Mucosa of descending colon (tissue), 3 donors: ENCODE results near the gene TLL1. TPM values are rescaled to one million over a fixed set of nuclear protein-coding genes. Genes with fewer than 3 reads are reported as not detected.

Source experiments
- ATAC-seq: fragments of 200-7000 bp; cut with Tn5 transposase; one replicate; pipeline ENCODE4 v1.9.1; 2020; ENCODE audit warnings: mild to moderate bottlenecking, moderate library complexity
- DNase-seq, 3 donors: peaks; one replicate each; pipeline ENCODE4 v3.0.0-alpha.2; 2020
- H3K36me3 ChIP-seq: fragments of 200-600 bp; one replicate; pipeline ENCODE4 v1.8.0; 2021; ENCODE audit warnings: low read depth, mild to moderate bottlenecking
- H3K4me1 ChIP-seq: fragments of 200-600 bp; one replicate; pipeline ENCODE4 v1.8.0; 2021; ENCODE audit warnings: low read depth, mild to moderate bottlenecking
- H3K4me3 ChIP-seq: fragments of 200-600 bp; one replicate; pipeline ENCODE4 v1.8.0; 2021; ENCODE audit warnings: mild to moderate bottlenecking
- H3K9me3 ChIP-seq: fragments of 200-600 bp; one replicate; pipeline ENCODE4 v1.8.0; 2021; ENCODE audit warnings: mild to moderate bottlenecking
- CTCF ChIP-seq: fragments of 200-600 bp; IDR thresholded peaks from one replicate; pipeline ENCODE4 v1.8.0; 2022; ENCODE audit warnings: antibody characterized with exemption, mild to moderate bottlenecking
- intact Hi-C, 2 donors: fragments of 100-400 bp; cut with DNase I in 1 of 2; cut with micrococcal nuclease in 1 of 2; formaldehyde crosslinking; loops; one replicate each; pipeline versions ENCODE4 v1.11.0 to v1.11.1; 2022; cut with DNase I, micrococcal nuclease
- total RNA-seq, 3 donors: library from RNA; stranded (reverse); fragmentation: NEBNext Ultra II Directional in 2 of 3; extraction: Animal tissue kit (Norgen Biotek cat#: 25700) in 2 of 3; gene quantifications; one replicate each; pipeline versions ENCODE4 v1.2.1 to v1.2.4, GENCODE V29; 2021 to 2023
- donor health status: DM: no; HTN: no; CAD: no; lungs with moderate emphysema.
- donor health status: DM: no; HTN: no; CAD: no.
- donor health status: DM: no; HTN: yes; CAD: no.

Gene TLL1
- total RNA-seq, 3 donors from 2014 or later, result 2.4 to 4.8 (median 2.5) TPM

DNA sequence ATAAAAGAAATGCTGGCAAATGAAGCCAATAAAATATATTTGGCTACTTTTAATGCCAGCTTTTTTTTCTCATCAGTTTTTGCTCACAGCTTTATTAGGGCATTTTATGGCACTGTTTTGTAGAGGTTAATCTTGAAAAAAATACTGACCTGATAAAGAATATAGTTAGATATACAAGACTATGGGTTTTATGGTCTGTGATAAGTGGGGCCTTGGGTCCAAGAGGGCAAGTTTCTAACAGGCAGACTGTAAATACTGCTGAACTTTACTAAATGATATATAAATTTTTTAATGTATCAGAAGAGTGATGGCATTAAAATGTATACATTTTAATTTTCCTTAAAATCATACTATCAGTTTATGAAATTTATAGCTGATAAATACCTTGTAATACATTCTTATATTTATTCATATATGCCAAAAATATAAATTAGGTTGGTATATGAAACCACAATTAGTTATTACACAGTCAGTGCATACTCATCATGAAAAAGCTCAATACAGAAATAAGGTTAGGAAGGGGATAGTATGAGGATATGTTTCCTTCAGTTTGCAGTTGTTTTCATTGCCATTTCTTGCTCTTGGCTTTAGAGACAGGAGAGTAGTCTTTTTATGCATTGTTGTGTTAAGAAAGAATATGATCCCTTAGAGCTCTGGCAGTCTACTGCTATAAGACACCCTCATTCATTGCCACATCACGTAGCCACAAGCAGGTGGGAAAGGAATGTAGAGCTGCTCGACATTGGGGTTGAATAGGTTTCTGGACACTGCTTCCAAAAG lies 146.6 kb downstream of the TLL1 start:
- DNase-seq (peak in 1 of 3 donors; percentile 5), ATAC-seq (no peak)

DNA sequence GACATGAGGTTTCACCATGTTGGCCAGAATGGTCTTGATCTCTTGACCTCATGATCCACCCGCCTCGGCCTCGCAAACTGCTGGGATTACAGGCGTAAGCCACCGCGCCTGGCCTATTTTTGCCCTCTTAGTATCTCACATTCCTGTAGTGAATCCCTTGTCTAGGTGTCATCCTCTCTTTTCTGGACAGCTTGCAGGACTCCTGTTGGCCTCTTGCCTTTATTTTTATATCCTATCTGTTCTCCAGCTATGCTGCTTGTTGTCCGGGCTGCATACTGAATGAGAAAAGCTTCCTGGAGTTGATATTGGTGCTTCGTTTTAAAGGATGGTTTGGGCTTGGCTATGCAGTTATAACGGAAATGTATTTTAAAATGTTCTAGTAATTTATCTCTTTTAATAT lies 148.6 kb downstream of the TLL1 start:
- intact Hi-C loops, result no loop called here
- Histone ChIP-seq H3K4me3 (no peak overlapping the region), H3K4me1 (no peaks in the 10 kb centered on the region), H3K36me3 (no peaks in the 10 kb centered on the region), H3K9me3 (no peaks in the 10 kb centered on the region)
- DNase-seq, result no peak
- TF ChIP-seq CTCF, result no peak
- no peak for ATAC-seq

More for the DNA sequence above, 146.6 kb downstream of the TLL1 start:
- Histone ChIP-seq H3K4me3 (no peak overlapping the region), H3K4me1 (no peaks in the 10 kb centered on the region), H3K9me3 (no peaks in the 10 kb centered on the region), H3K36me3 (no peaks in the 10 kb centered on the region)
- TF ChIP-seq CTCF, result no peak
- intact Hi-C loops, result no loop called here

DNA sequence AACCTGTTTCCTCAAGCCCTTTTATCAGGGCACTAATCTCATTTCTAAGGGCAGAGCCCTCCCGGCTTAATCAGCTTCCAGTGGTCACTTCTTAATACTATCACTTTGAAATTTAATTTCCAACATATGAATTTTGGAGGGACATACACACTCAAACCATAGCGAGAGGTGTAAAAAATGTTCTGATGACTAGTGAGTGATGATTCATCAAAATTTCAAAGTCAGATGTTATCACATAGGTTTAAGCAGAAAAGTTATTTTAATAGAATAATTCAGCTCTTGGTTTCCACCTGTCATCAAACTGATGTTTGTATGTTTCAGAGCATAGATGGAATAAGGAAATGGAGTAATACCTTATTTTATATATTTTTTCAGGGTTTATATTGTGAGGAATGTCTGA lies 161.9 kb downstream of the TLL1 start:
- ATAC-seq (no peak), DNase-seq (no peak)
- H3K9me3 ChIP-seq, result no peaks in the 10 kb centered on the region
- H3K4me1 ChIP-seq, result no peaks in the 10 kb centered on the region
- H3K4me3 ChIP-seq, result no peak overlapping the region
- no peak for TF ChIP-seq CTCF
- H3K36me3 ChIP-seq, result no peaks in the 10 kb centered on the region
- intact Hi-C loops, result no loop called here

- H3K9me3 ChIP-seq, result no peaks in the 10 kb centered on the region
- TF ChIP-seq CTCF, result no peak
- no peaks in the 10 kb centered on the region for H3K4me1 ChIP-seq
- intact Hi-C loops, result no loop called here
- no peaks in the 10 kb centered on the region for H3K36me3 ChIP-seq
- no peak for DNase-seq
- ATAC-seq, result no peak
- H3K4me3 ChIP-seq, result no peak overlapping the region
These were observed 166.8 kb downstream of the TLL1 start for GRCh38 chr4:166039822-166040221.

DNA sequence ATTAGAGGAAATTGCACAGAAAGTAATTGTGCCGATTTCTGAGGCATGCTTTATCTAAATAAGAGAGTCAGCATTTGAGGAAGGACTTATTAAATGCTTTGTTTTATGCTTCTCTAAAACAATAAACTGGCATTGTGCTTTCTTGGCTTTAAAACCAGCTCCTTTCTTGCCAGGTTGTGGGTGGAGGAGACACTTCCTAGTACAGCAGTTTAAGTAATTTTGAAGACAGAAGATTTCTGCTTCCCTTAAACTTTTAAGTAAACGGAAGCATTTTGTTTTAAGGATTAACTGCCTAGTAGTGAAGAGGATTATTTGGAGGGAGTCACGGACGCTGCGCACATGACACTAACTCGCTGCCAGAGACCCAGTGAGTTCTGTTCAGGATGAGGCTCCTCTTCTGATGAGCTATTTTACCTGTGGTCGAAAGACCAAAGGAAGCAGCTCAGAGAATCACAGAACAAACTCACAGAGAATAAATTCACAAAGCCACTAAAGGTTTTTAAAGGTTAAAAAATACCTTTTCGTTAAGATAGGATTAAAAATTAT lies 169.5 kb downstream of the TLL1 start:
- no peaks in the 10 kb centered on the region for H3K4me1 ChIP-seq
- intact Hi-C loops, result no loop called here
- DNase-seq, result no peak

More for the DNA sequence above, 169.5 kb downstream of the TLL1 start:
- Histone ChIP-seq H3K4me3 (no peak overlapping the region), H3K36me3 (no peaks in the 10 kb centered on the region), H3K9me3 (no peaks in the 10 kb centered on the region)
- no peak for ATAC-seq
- no peak for TF ChIP-seq CTCF
